Liver (tissue), 9 donors: ENCODE measurements around the gene TFDP1. TPM values are rescaled to one million over a fixed set of nuclear protein-coding genes. Genes with fewer than 3 reads are reported as not detected.

Experiments used
- DNase-seq: peaks from one replicate; pipeline ENCODE4 v3.0.0-alpha.2; 2017; ENCODE audit warnings: low spot score
- H3K27ac ChIP-seq, 2 donors: one replicate each; pipeline ENCODE4 v1.7.0; 2013; ENCODE audit warnings: inconsistent platforms in 2 of 2, low read length in 2 of 2, control low read depth in 1 of 2, low read depth in 1 of 2, mild to moderate bottlenecking in 1 of 2
- H3K27me3 ChIP-seq, 4 donors: one replicate each; pipeline versions ENCODE4 v1.6.1 to v1.7.0; 2013; ENCODE audit warnings: low read length in 3 of 4, inconsistent platforms in 1 of 4, mild to moderate bottlenecking in 1 of 4, moderate library complexity in 1 of 4; ENCODE audit not compliant: control insufficient read depth in 4 of 4, insufficient read depth in 4 of 4
- H3K36me3 ChIP-seq, 4 donors: one replicate each; pipeline versions ENCODE4 v1.6.1 to v1.7.0; 2013; ENCODE audit warnings: low read length in 3 of 4, mild to moderate bottlenecking in 3 of 4, low read depth in 1 of 4, moderate library complexity in 1 of 4; ENCODE audit not compliant: control insufficient read depth in 4 of 4, insufficient read depth in 3 of 4
- H3K4me1 ChIP-seq, 4 donors: one replicate each; pipeline versions ENCODE4 v1.6.1 to v1.7.0; 2013; ENCODE audit warnings: low read length in 3 of 4, mild to moderate bottlenecking in 3 of 4, moderate library complexity in 1 of 4; ENCODE audit not compliant: control insufficient read depth in 4 of 4, insufficient read depth in 4 of 4
- H3K4me3 ChIP-seq, 3 donors: one replicate each; pipeline versions ENCODE4 v1.6.1 to v1.7.0; 2013; ENCODE audit warnings: low read length in 3 of 3, control low read depth in 1 of 3, low read depth in 1 of 3, mild to moderate bottlenecking in 1 of 3
- H3K9ac ChIP-seq, 2 donors: one replicate each; pipeline ENCODE4 v1.7.0; 2013; ENCODE audit warnings: low read length in 2 of 2, mild to moderate bottlenecking in 2 of 2, moderate library complexity in 2 of 2, control low read depth in 1 of 2, low read depth in 1 of 2
- H3K9me3 ChIP-seq, 4 donors: one replicate each; pipeline versions ENCODE4 v1.6.1 to v1.7.0; 2013; ENCODE audit warnings: low read length in 3 of 4; ENCODE audit not compliant: control insufficient read depth in 4 of 4
- ATF3 ChIP-seq: IDR thresholded peaks from 2 replicates; pipeline ENCODE4 v1.6.1; 2016; ENCODE audit warnings: antibody characterized with exemption
- FOXA2 ChIP-seq: IDR thresholded peaks from 2 replicates; pipeline ENCODE4 v1.6.1; 2016; ENCODE audit warnings: antibody characterized with exemption
- GABPA ChIP-seq, 2 donors: IDR thresholded peaks in 1 of 2; conservative IDR thresholded peaks in 1 of 2; 2 replicates each; pipeline ENCODE4 v1.6.1; 2016; ENCODE audit warnings: antibody characterized with exemption in 2 of 2, mild to moderate bottlenecking in 1 of 2, moderate library complexity in 1 of 2
- HNF4G ChIP-seq: IDR thresholded peaks from 2 replicates; pipeline ENCODE4 v1.6.1; 2016; ENCODE audit warnings: antibody characterized with exemption
- JUND ChIP-seq, 2 donors: IDR thresholded peaks; 2 replicates each; pipeline ENCODE4 v1.6.1; 2016; ENCODE audit warnings: antibody characterized with exemption in 2 of 2
- MAX ChIP-seq: IDR thresholded peaks from 2 replicates; pipeline ENCODE4 v1.6.1; 2016; ENCODE audit warnings: antibody characterized with exemption
- REST ChIP-seq: IDR thresholded peaks from 2 replicates; pipeline ENCODE4 v1.6.1; 2016; ENCODE audit warnings: antibody characterized with exemption, mild to moderate bottlenecking
- SP1 ChIP-seq: IDR thresholded peaks from 2 replicates; pipeline ENCODE4 v1.6.1; 2018; ENCODE audit warnings: antibody characterized with exemption, mild to moderate bottlenecking
- TAF1 ChIP-seq: conservative IDR thresholded peaks from 2 replicates; pipeline ENCODE4 v1.6.1; 2016; ENCODE audit warnings: antibody characterized with exemption, mild to moderate bottlenecking
- WGBS: extraction: QIAGEN DNeasy Blood & Tissue Kit; methylation state at CpG from one replicate; pipeline ENCODE4 v1.1.7; 2013; 5-methylcytosine and 5-hydroxymethylcytosine counted together
- polyA plus RNA-seq, 2 donors: library from polyadenylated mRNA; stranded (reverse) in 1 of 2; unstranded in 1 of 2; fragments of 200-250 nt in 1 of 2; fragments of >200 nt in 1 of 2; fragmentation: Nextera tagmentation in 1 of 2; extraction: Ambion mirVana in 1 of 2; gene quantifications; one replicate each; pipeline versions ENCODE4 v1.2.1 to v1.2.3, GENCODE V29; 2013 to 2015
- total RNA-seq, 2 donors: library from RNA; depleted of rRNA; stranded (reverse); fragments of >200 nt; gene quantifications; one replicate each; pipeline ENCODE4 v1.2.3, GENCODE V29; 2014
- donor health status: healthy.
- donor health status: healthy.
- donor health status: healthy.
- donor health status: healthy.
- donor health status: healthy.

TFDP1 gene
- total and polyA plus RNA-seq, 4 donors, result 9.9 to 140 (median 17.8) TPM

- TF ChIP-seq FOXA2 (no peak), GABPA (IDR thresholded peaks at IDR 0.05 in 1 of 2, conservative IDR thresholded peaks at IDR 0.05 in 1 of 2) (no peak), REST (no peak), HNF4G (no peak), ATF3 (no peak), TAF1 (no peak), JUND (IDR thresholded peaks at IDR 0.05) (no peak), MAX (no peak), SP1 (no peak)
- Histone ChIP-seq H3K4me3 (no peak overlapping the region), H3K4me1 (no peaks in the 10 kb centered on the region), H3K27ac (no peak overlapping the region), H3K27me3 (no peaks in the 10 kb centered on the region), H3K9ac (no peak overlapping the region), H3K9me3 (no peaks in the 10 kb centered on the region), H3K36me3 (peaks cover 0 to 24% (median 7%) of the 10 kb centered on the region in 4 donors)
- 98% methylated on average over 12 of the region's 12 CpGs for WGBS
- no peak for DNase-seq
These were observed 14.8 kb downstream of the TFDP1 start for GRCh38 chr13:113599391-113599790.

- H3K9me3 ChIP-seq, result no peaks in the 10 kb centered on the region
- H3K27ac ChIP-seq, result no peak overlapping the region
- H3K9ac ChIP-seq, result no peak overlapping the region
- peaks cover 0 to 16% (median 6%) of the 10 kb centered on the region in 4 donors for H3K36me3 ChIP-seq
- TF ChIP-seq REST, result no peak
- H3K4me1 ChIP-seq, result no peaks in the 10 kb centered on the region
- H3K4me3 ChIP-seq, result no peak overlapping the region
- no peak for DNase-seq
- 97% methylated on average over 28 of the region's 28 CpGs for WGBS
- H3K27me3 ChIP-seq, result no peaks in the 10 kb centered on the region
These were observed 16.9 kb downstream of the TFDP1 start for GRCh38 chr13:113601166-113602070.
